ENCODE measurements around the gene BLID.

The BLID gene

DNA sequence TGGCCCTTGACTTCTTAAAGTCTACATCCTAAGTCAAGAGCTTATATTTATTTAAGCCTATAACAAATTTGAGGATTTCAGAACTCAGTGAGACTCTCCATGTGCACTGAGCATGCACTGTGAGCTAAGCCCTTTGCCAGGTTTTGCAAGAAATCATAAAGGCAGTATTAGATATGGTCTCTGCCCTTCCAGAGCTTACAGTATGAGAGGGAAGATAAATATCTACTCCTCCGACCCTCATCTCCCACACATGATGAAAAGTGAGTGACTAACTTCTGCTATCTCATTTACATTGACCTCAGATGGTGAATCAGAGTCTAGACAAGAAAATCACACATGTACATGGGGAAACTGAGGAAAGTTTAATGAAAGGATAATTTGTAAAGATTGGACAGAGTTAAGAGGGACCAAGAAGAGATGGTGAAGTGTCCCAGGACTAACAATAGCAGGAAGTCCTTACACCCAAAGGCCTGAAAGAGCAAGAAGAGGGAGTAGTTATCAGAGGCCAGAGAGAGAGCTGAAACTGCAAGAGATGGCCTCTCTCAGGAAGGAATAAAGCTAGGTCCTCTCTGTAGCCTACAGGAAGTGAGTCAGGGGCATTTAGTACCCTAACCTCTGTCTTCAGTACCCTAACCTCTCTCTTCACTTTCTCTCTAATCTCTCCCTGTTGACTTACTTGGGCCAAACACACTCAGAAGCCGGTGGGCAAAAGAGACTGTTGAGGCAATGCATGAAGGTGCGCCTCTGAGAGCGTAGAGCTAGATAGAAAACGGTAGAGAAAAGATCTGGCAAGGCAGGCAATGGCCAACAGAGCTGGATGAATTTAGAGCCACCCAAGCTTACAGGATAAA lies 23.0 kb upstream of the BLID start:
- Histone ChIP-seq H3K79me2 (ENCODE audit: insufficient read depth, low read length) (no peaks in the 10 kb centered on the region), H3K9me2 (replicated peaks; ENCODE audit: insufficient read depth, low read length) (no peaks in the 10 kb centered on the region), H3K9me3 (ENCODE audit: insufficient read depth, low read length) (no peaks in the 10 kb centered on the region), H4K20me1 (ENCODE audit: low read depth, low read length) (no peaks in the 10 kb centered on the region), H2AFZ (ENCODE audit: low read depth, low read length, severe bottlenecking) (no peak overlapping the region), H3K4me2 (ENCODE audit: low read depth, low read length, poor library complexity, severe bottlenecking) (no peak overlapping the region), H3K4me3 (ENCODE audit: insufficient read depth, low read length, poor library complexity, severe bottlenecking) (no peak overlapping the region), H3F3A (ENCODE audit: insufficient read depth) (no peaks in the 10 kb centered on the region), H3K27me3 (ENCODE audit: low read length) (no peaks in the 10 kb centered on the region), H3K9ac (ENCODE audit: low read length) (no peak overlapping the region), H3K36me3 (ENCODE audit: low read length) (no peaks in the 10 kb centered on the region), H3K27ac (ENCODE audit: low read depth, low read length) (no peak overlapping the region)
- TF ChIP-seq, protein P1, sequence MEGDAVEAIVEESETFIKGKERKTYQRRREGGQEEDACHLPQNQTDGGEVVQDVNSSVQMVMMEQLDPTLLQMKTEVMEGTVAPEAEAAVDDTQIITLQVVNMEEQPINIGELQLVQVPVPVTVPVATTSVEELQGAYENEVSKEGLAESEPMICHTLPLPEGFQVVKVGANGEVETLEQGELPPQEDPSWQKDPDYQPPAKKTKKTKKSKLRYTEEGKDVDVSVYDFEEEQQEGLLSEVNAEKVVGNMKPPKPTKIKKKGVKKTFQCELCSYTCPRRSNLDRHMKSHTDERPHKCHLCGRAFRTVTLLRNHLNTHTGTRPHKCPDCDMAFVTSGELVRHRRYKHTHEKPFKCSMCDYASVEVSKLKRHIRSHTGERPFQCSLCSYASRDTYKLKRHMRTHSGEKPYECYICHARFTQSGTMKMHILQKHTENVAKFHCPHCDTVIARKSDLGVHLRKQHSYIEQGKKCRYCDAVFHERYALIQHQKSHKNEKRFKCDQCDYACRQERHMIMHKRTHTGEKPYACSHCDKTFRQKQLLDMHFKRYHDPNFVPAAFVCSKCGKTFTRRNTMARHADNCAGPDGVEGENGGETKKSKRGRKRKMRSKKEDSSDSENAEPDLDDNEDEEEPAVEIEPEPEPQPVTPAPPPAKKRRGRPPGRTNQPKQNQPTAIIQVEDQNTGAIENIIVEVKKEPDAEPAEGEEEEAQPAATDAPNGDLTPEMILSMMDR (IDR thresholded peaks at IDR 0.05; ENCODE audit: insufficient read depth, low read length, poor library complexity, severe bottlenecking) = no peak
- no peak for TF ChIP-seq EZH2phosphoT487 (conservative IDR thresholded peaks at IDR 0.05; ENCODE audit: low read length)

DNA sequence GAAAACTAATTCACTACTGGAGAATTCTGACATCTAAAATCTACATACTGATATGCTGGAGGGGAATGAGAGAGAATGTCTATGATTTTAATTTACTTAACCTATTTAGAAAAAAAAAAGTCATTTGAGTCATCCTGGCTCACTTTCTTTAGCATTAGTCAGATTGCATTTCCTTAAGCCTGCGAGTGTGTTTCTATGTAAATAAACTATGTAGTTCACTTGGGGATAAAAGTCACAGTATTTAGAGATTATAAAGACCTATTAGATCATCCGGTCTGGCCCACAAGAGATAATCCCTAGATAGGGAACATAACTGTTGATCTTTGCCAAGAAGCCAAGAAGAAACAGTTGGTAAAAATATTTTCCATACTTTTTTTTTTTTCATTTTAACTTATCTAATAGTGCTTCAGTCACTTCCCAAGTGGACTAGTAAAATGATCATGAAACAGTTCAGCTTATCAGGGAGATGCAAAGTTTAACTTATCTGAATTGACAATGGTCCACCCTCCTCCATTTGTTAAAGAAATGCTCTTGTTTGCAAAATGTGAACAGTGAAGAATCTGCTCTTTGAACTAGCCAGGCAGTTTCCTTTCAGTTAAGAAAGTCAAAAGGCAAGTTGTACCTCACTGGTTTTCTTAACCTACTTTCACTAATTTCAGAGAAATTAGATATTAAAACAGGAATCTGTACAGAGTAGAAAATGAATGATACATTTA lies 21.2 kb upstream of the BLID start:
- Histone ChIP-seq H2AFZ (ENCODE audit: low read depth, low read length, severe bottlenecking) (no peak overlapping the region), H3K4me3 (ENCODE audit: insufficient read depth, low read length, poor library complexity, severe bottlenecking) (no peak overlapping the region), H3K79me2 (ENCODE audit: insufficient read depth, low read length) (no peaks in the 10 kb centered on the region), H3K9ac (ENCODE audit: low read length) (no peak overlapping the region), H4K20me1 (ENCODE audit: low read depth, low read length) (no peaks in the 10 kb centered on the region), H3K9me3 (ENCODE audit: insufficient read depth, low read length) (no peaks in the 10 kb centered on the region), H3F3A (ENCODE audit: insufficient read depth) (no peaks in the 10 kb centered on the region), H3K27me3 (ENCODE audit: low read length) (no peaks in the 10 kb centered on the region), H3K9me2 (replicated peaks; ENCODE audit: insufficient read depth, low read length) (no peaks in the 10 kb centered on the region), H3K4me2 (ENCODE audit: low read depth, low read length, poor library complexity, severe bottlenecking) (no peak overlapping the region), H3K27ac (ENCODE audit: low read depth, low read length) (no peak overlapping the region), H3K36me3 (ENCODE audit: low read length) (no peaks in the 10 kb centered on the region)
- TF ChIP-seq, protein P1 (IDR thresholded peaks at IDR 0.05; ENCODE audit: insufficient read depth, low read length, poor library complexity, severe bottlenecking) = no peak
- no peak for TF ChIP-seq EZH2phosphoT487 (conservative IDR thresholded peaks at IDR 0.05; ENCODE audit: low read length)

DNA sequence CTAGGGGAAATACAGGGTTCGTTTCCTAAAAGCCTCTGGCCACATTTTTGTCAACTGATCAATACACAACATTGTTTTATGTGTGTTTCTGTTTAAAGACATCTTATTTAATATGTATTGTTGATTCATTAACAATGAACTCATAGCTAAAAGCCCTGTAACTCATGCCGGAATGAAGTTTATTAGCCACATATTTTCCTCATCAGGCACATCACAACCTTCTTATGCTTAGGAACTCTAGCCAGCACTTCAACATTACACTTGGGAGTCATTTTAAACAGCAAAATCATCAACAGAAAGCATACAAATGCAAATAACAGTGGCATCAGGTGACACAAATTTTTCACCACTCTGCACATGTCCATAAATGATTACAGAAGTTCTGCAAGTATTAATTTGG lies 15.1 kb upstream of the BLID start:
- Histone ChIP-seq H3K4me2 (ENCODE audit: low read depth, low read length, poor library complexity, severe bottlenecking) (no peak overlapping the region), H3K9me3 (ENCODE audit: insufficient read depth, low read length) (no peaks in the 10 kb centered on the region), H3K36me3 (ENCODE audit: low read length) (no peaks in the 10 kb centered on the region), H2AFZ (ENCODE audit: low read depth, low read length, severe bottlenecking) (no peak overlapping the region), H3K9ac (ENCODE audit: low read length) (no peak overlapping the region), H3K27ac (ENCODE audit: low read depth, low read length) (no peak overlapping the region), H3K4me3 (ENCODE audit: insufficient read depth, low read length, poor library complexity, severe bottlenecking) (no peak overlapping the region), H3K9me2 (replicated peaks; ENCODE audit: insufficient read depth, low read length) (no peaks in the 10 kb centered on the region), H3F3A (ENCODE audit: insufficient read depth) (no peaks in the 10 kb centered on the region), H4K20me1 (ENCODE audit: low read depth, low read length) (no peaks in the 10 kb centered on the region), H3K27me3 (ENCODE audit: low read length) (no peaks in the 10 kb centered on the region), H3K79me2 (ENCODE audit: insufficient read depth, low read length) (no peaks in the 10 kb centered on the region)
- TF ChIP-seq EZH2phosphoT487 (conservative IDR thresholded peaks at IDR 0.05; ENCODE audit: low read length) = no peak
- TF ChIP-seq, protein P1 (IDR thresholded peaks at IDR 0.05; ENCODE audit: insufficient read depth, low read length, poor library complexity, severe bottlenecking) = no peak
